Mesenchymal stem cell (in vitro differentiated cells and primary cell): Measurements from ENCODE around the gene INCENP.

ENCODE experiments used
- DNase-seq: peaks from one replicate; pipeline ENCODE4 v3.0.0-alpha.2; 2013
- H2AFZ ChIP-seq: one replicate; pipeline ENCODE4 v1.6.1; 2013; ENCODE audit warnings: low read depth, mild to moderate bottlenecking, control low read depth, inconsistent platforms, low read length, moderate library complexity
- H2AK5ac ChIP-seq: 2 replicates; pipeline ENCODE4 v1.6.1; 2013; ENCODE audit warnings: low read length, moderate library complexity, mild to moderate bottlenecking, inconsistent platforms; ENCODE audit not compliant: severe bottlenecking
- H2BK120ac ChIP-seq: one replicate; pipeline ENCODE4 v1.6.1; 2013; ENCODE audit warnings: low read depth, mild to moderate bottlenecking, inconsistent platforms, low read length, moderate library complexity
- H2BK12ac ChIP-seq, 2 experiments: one replicate each; pipeline ENCODE4 v1.6.1; 2013; ENCODE audit warnings: inconsistent platforms in 2 of 2, low read length in 2 of 2, mild to moderate bottlenecking in 2 of 2, moderate library complexity in 2 of 2, control low read depth in 1 of 2
- H2BK15ac ChIP-seq: one replicate; pipeline ENCODE4 v1.6.1; 2013; ENCODE audit warnings: mild to moderate bottlenecking, low read depth, inconsistent platforms; ENCODE audit not compliant: poor library complexity, severe bottlenecking
- H2BK5ac ChIP-seq: 2 replicates; pipeline ENCODE4 v1.6.1; 2013; ENCODE audit warnings: low read depth, mild to moderate bottlenecking, low read length, control low read depth, inconsistent platforms; ENCODE audit not compliant: poor library complexity, severe bottlenecking
- H3K14ac ChIP-seq, 2 experiments: one replicate each; pipeline ENCODE4 v1.6.1; 2013; ENCODE audit warnings: inconsistent platforms in 2 of 2, low read length in 2 of 2, control low read depth in 1 of 2, mild to moderate bottlenecking in 1 of 2, moderate library complexity in 1 of 2
- H3K18ac ChIP-seq, 2 experiments: one replicate each; pipeline ENCODE4 v1.6.1; 2013; ENCODE audit warnings: inconsistent platforms in 2 of 2, low read length in 2 of 2, control low read depth in 1 of 2, low read depth in 1 of 2, mild to moderate bottlenecking in 1 of 2
- H3K23ac ChIP-seq, 2 experiments: one replicate each; pipeline ENCODE4 v1.6.1; 2013; ENCODE audit warnings: inconsistent platforms in 2 of 2, low read length in 2 of 2, mild to moderate bottlenecking in 2 of 2, moderate library complexity in 2 of 2, control low read depth in 1 of 2
- H3K27ac ChIP-seq: 2 replicates; pipeline ENCODE4 v1.5.1; 2013; ENCODE audit warnings: mild to moderate bottlenecking, moderate library complexity, low read length, control low read depth, inconsistent platforms; ENCODE audit not compliant: poor library complexity, severe bottlenecking
- H3K27me3 ChIP-seq, 2 experiments: 2 replicates each; pipeline versions ENCODE4 v1.6.1 to v1.7.0; 2013; ENCODE audit warnings: low read length in 2 of 2, mild to moderate bottlenecking in 2 of 2, moderate library complexity in 2 of 2, control low read depth in 1 of 2, inconsistent platforms in 1 of 2; ENCODE audit not compliant: control insufficient read depth in 1 of 2, insufficient read depth in 1 of 2
- H3K36me3 ChIP-seq, 2 experiments: 2 replicates each; pipeline versions ENCODE4 v1.6.1 to v1.7.0; 2013; ENCODE audit warnings: low read length in 2 of 2, control low read depth in 1 of 2, inconsistent platforms in 1 of 2, low read depth in 1 of 2, mild to moderate bottlenecking in 1 of 2; ENCODE audit not compliant: insufficient read depth in 2 of 2, control insufficient read depth in 1 of 2
- H3K4ac ChIP-seq, 2 experiments: one replicate each; pipeline ENCODE4 v1.6.1; 2013; ENCODE audit warnings: inconsistent platforms in 2 of 2, low read length in 2 of 2, mild to moderate bottlenecking in 2 of 2, moderate library complexity in 2 of 2, control low read depth in 1 of 2, low read depth in 1 of 2
- H3K4me1 ChIP-seq: 2 replicates; pipeline ENCODE4 v1.6.1; 2013; ENCODE audit warnings: low read depth, low read length, control low read depth; ENCODE audit not compliant: control insufficient read depth, insufficient read depth
- H3K4me2 ChIP-seq: 2 replicates; pipeline ENCODE4 v1.6.1; 2013; ENCODE audit warnings: low read length, mild to moderate bottlenecking, inconsistent platforms; ENCODE audit not compliant: poor library complexity, severe bottlenecking
- H3K4me3 ChIP-seq, 2 experiments: 2 replicates each; pipeline versions ENCODE4 v1.5.1 to v1.7.0; 2013; ENCODE audit warnings: low read length in 2 of 2, mild to moderate bottlenecking in 2 of 2, control low read depth in 1 of 2, low read depth in 1 of 2; ENCODE audit not compliant: insufficient read depth in 1 of 2
- H3K79me1 ChIP-seq: replicated peaks from 2 replicates; pipeline ENCODE4 v1.6.1; 2013; ENCODE audit warnings: mild to moderate bottlenecking, control low read depth, low read length, inconsistent platforms; ENCODE audit not compliant: poor library complexity, severe bottlenecking
- H3K9ac ChIP-seq: 2 replicates; pipeline ENCODE4 v1.7.0; 2013; ENCODE audit warnings: mild to moderate bottlenecking, low read length, moderate library complexity
- H3K9me3 ChIP-seq: 2 replicates; pipeline ENCODE4 v1.7.0; 2013; ENCODE audit warnings: mild to moderate bottlenecking, low read length; ENCODE audit not compliant: control insufficient read depth
- H4K8ac ChIP-seq: one replicate; pipeline ENCODE4 v1.6.1; 2013; ENCODE audit warnings: inconsistent platforms, mild to moderate bottlenecking, low read length, moderate library complexity
- H4K91ac ChIP-seq: one replicate; pipeline ENCODE4 v1.6.1; 2013; ENCODE audit warnings: mild to moderate bottlenecking, low read length, inconsistent platforms
- WGBS: methylation state at CpG from one replicate; pipeline ENCODE4 v1.1.7; 2013; ENCODE audit warnings: mixed read lengths; 5-methylcytosine and 5-hydroxymethylcytosine counted together

Gene INCENP

DNA sequence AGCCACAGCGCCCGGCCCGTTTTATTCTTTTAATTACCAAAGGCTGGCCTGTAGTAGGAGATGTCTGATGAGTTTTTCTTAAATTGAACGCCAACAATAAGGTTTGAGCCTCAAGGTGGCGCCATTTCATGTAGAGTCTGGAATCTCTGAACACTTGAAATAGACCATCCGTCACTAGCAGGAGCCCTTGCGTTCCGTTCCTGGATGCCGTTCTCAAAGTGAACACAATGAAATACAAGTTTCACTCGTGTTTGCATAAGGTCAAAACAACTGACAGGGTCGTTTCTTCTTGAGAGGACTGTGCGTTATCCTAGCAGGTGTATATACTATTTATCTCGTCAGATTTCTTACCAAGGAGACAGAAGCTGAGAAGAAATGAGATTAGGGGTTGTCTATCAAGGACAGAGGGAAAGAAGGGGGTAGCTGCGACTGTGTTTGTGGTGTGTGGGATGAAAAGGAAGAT lies 47.5 kb downstream of the INCENP start:
- Histone ChIP-seq H2AK5ac (no peak overlapping the region), H3K4me2 (no peak overlapping the region), H2BK120ac (no peak overlapping the region), H3K23ac (no peak overlapping the region), H3K4ac (no peak overlapping the region), H3K9me3 (no peaks in the 10 kb centered on the region), H2BK12ac (no peak overlapping the region), H3K4me1 (no peaks in the 10 kb centered on the region), H3K27me3 (peaks cover 50 to 58% of the 10 kb centered on the region in 2 experiments), H2BK15ac (no peak overlapping the region), H4K91ac (no peak overlapping the region), H2BK5ac (no peak overlapping the region), H2AFZ (no peak overlapping the region), H3K36me3 (no peaks in the 10 kb centered on the region), H3K14ac (no peak overlapping the region), H4K8ac (no peak overlapping the region), H3K4me3 (peak overlapping the region in 1 of 2 experiments; percentile 41), H3K27ac (no peak overlapping the region), H3K9ac (peak overlapping the region; percentile 62), H3K79me1 (no peaks in the 10 kb centered on the region), H3K18ac (no peak overlapping the region)
- peak; percentile 69 for DNase-seq
- WGBS: 25% methylated on average over 14 of the region's 14 CpGs

DNA sequence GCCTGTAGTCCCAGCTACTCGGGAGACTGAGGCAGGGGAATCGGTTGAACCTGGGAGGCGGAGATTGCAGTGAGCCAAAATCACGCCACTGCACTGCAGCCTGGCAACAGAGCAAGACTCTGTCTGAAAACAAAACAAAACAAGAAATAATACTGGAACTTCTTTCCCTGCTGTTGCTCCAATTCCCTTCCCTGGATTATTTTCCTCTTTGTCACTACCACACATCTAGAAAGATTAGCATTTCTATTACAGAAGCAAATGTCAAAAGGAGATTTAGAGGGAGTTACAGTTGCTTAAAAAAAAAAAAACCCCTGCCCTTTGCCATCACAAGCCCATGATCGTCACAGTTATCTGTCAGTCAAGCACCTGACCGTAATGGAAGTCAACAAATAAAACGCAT lies 48.5 kb downstream of the INCENP start:
- no peak overlapping the region for H4K8ac ChIP-seq
- no peak overlapping the region for H2BK12ac ChIP-seq
- H2BK120ac ChIP-seq: no peak overlapping the region
- no peak overlapping the region for H4K91ac ChIP-seq
- no peak overlapping the region for H3K4ac ChIP-seq
- H3K79me1 ChIP-seq: no peaks in the 10 kb centered on the region
- no peak overlapping the region for H2BK15ac ChIP-seq
- no peak for DNase-seq
- 85% methylated on average over 7 of the region's 7 CpGs for WGBS
- H2AK5ac ChIP-seq: no peak overlapping the region
- H3K23ac ChIP-seq: no peak overlapping the region
- peaks cover 46 to 48% of the 10 kb centered on the region in 2 experiments for H3K27me3 ChIP-seq
- no peak overlapping the region for H3K9ac ChIP-seq
- H3K4me3 ChIP-seq: no peak overlapping the region
- no peaks in the 10 kb centered on the region for H3K9me3 ChIP-seq
- no peak overlapping the region for H3K27ac ChIP-seq
- no peak overlapping the region for H2BK5ac ChIP-seq
- no peak overlapping the region for H3K18ac ChIP-seq
- no peak overlapping the region for H3K14ac ChIP-seq
- no peaks in the 10 kb centered on the region for H3K36me3 ChIP-seq
- no peaks in the 10 kb centered on the region for H3K4me1 ChIP-seq
- no peak overlapping the region for H3K4me2 ChIP-seq
- H2AFZ ChIP-seq: no peak overlapping the region

DNA sequence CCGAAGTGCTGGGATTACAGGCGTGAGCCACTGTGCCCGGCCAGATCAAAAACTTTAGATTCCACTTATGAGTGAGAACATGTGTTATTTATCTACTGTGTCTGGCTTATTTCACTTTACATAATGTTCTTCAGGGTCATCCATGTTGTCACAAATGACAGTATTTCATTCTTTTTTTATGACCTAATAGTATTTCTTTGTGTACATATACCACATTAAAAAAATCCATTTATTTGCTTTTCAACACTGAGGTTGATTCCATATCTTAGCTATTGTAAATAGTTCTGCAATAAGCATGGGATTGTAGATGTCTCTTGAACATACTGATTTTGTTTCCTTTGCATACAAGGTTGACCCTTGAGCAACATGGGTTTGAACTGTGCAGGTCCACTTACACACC lies 53.0 kb downstream of the INCENP start:
- Histone ChIP-seq H3K4me2 (no peak overlapping the region), H3K4me1 (no peaks in the 10 kb centered on the region), H4K8ac (no peak overlapping the region), H3K27ac (no peak overlapping the region), H2BK5ac (no peak overlapping the region), H3K27me3 (peaks cover 25 to 80% of the 10 kb centered on the region in 2 experiments), H3K4me3 (no peak overlapping the region), H2AFZ (no peak overlapping the region), H3K14ac (no peak overlapping the region), H3K9me3 (no peaks in the 10 kb centered on the region), H2BK15ac (no peak overlapping the region), H3K79me1 (no peaks in the 10 kb centered on the region), H2BK120ac (no peak overlapping the region), H3K18ac (no peak overlapping the region), H3K4ac (no peak overlapping the region), H3K23ac (no peak overlapping the region), H4K91ac (no peak overlapping the region), H3K36me3 (no peaks in the 10 kb centered on the region), H3K9ac (no peak overlapping the region), H2AK5ac (no peak overlapping the region), H2BK12ac (no peak overlapping the region)
- no peak for DNase-seq
- 67% methylated on average over 2 of the region's 3 CpGs for WGBS

DNA sequence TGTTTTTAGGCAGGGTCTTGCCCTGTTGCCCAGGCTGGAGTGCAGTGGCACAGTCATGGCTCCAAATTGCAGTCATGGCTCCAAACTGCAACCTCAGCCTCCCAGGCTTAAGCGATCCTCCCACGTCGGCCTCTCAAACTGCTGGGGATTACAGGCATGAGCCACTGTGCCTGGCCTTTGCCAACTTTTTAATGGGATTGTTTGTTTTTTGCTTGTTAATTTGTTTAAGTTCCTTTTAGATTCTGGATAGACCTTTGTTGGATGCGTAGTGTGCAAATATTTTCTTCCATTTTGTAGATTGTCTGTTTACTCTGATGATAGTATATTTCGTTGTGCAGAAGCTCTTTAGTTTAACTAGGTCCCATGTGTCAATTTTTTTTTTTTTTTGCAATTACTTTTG lies 56.2 kb downstream of the INCENP start:
- DNase-seq: no peak
- H3K79me1 ChIP-seq: no peaks in the 10 kb centered on the region
- WGBS: 81% methylated on average over 4 of the region's 5 CpGs

More for the DNA sequence above, 56.2 kb downstream of the INCENP start:
- no peak overlapping the region for H3K4me3 ChIP-seq
- H2AK5ac ChIP-seq: no peak overlapping the region
- no peak overlapping the region for H4K91ac ChIP-seq
- no peak overlapping the region for H2BK120ac ChIP-seq
- no peak overlapping the region for H3K18ac ChIP-seq
- H2BK12ac ChIP-seq: no peak overlapping the region
- H3K4ac ChIP-seq: no peak overlapping the region
- peaks cover 7% of the 10 kb centered on the region for H3K9me3 ChIP-seq
- H2AFZ ChIP-seq: no peak overlapping the region
- H3K14ac ChIP-seq: no peak overlapping the region
- H4K8ac ChIP-seq: no peak overlapping the region
- no peak overlapping the region for H3K27ac ChIP-seq
- H3K4me1 ChIP-seq: no peaks in the 10 kb centered on the region
- H2BK5ac ChIP-seq: no peak overlapping the region
- H3K27me3 ChIP-seq: peaks cover 5 to 57% of the 10 kb centered on the region in 2 experiments
- no peaks in the 10 kb centered on the region for H3K36me3 ChIP-seq
- H2BK15ac ChIP-seq: no peak overlapping the region
- no peak overlapping the region for H3K9ac ChIP-seq
- no peak overlapping the region for H3K4me2 ChIP-seq
- no peak overlapping the region for H3K23ac ChIP-seq
